HG03045 (cell line): ENCODE results near the gene PSEN1.

Source experiments
- ATAC-seq: cut with Tn5 transposase; IDR thresholded peaks from one replicate; pipeline ENCODE4 v1.9.1; 2021; ENCODE audit warnings: mild to moderate bottlenecking, moderate library complexity; ENCODE audit not compliant: unreplicated experiment

Gene PSEN1

DNA sequence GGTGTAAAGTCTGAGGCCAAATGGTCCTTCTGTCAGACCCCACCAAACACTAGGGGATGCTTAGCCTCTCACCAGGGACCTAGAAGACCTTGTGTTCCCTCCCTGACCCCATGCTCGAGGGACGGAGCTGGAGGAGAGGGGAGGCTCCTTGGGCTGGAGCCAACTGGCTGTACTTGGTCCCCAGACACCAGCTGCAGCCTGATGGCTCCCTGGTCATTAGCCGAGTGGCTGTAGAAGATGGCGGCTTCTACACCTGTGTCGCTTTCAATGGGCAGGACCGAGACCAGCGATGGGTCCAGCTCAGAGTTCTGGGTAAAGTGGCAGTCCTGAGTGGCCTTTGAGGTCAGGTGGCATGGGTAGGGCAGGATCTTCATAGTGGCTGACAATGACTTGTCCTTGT lies 130.0 kb downstream of the PSEN1 start:
- no peak for ATAC-seq

DNA sequence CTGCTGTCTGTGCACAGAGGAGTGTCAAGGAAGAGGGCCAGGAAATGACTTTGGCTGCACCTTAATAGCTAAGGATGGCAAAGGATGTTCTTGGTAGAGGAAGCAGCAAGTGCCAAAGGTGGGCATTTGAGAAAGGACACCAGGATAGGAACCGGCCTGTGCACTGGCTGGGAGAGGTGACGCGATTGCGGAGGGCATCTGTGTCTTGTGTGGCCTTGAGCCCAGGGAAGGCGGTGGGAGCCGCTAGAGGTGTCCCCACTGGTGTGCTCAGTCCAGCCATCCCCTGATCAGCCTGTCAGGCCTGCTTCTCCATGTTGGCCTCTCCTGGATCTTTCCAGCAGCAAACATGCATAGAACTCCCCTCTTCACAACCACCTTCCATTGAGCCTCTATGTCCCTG lies 131.2 kb downstream of the PSEN1 start:
- ATAC-seq, result no peak

DNA sequence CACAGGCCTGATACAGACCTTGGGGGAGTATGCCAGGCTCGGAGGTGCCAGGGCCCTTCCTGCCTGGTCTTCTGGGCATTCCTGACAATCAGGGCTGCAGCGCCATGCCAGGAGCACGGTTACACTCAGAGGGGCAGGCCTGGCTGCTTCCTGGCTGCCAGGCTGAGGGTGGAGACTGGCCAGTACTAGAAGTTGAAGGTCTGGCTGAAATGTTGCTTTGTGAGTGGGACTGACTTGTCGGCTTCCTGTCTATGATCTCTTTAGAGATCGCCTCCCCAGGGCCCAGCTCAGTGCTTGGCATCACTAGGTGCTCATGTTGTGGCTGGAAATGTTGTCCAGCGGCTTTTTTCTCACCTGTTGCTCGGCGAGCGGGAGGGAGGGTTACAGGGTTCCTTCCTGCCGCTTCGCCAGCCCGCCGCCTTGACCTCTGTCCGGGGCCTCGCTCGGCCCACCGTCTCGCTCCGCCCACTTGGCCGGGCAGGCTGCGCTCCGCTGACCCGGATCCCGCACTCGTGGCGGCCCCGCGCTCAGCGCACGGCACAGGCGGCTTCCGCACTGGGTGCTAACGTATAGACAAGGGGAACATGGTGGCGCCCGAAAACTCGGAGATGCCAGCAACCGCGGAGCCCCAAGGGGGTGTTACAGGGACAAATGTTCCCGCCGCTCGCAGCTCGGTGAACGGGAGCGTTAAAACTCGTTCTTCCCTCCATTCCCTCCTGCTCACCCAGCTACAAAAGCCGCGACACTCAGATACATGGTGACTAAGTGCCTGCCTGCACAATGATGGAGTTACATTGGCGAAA lies 133.6 kb downstream of the PSEN1 start:
- no peak for ATAC-seq

DNA sequence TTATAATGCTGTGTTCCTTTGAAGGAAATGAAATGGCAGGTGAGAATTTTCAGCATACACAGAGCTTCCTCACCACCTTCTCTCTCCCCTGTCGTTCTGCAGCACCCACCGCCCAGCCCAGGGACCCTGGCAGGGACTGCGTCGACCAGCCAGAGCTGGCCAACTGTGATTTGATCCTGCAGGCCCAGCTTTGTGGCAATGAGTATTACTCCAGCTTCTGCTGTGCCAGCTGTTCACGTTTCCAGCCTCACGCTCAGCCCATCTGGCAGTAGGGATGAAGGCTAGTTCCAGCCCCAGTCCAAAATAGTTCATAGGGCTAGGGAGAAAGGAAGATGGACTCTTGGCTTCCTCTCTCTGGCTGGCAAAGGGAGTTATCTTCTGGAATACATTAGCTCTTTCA lies 136.1 kb downstream of the PSEN1 start:
- no peak for ATAC-seq
